Esophagus (tissue), 2 donors: ENCODE data around the gene SMARCA4. TPM values are rescaled to one million over a fixed set of nuclear protein-coding genes. Genes with fewer than 3 reads are reported as not detected.

Experiments used
- H3K27ac ChIP-seq, 2 donors: one replicate each; pipeline ENCODE4 v1.5.1; 2013; ENCODE audit warnings: low read depth in 2 of 2, mild to moderate bottlenecking in 2 of 2, inconsistent platforms in 1 of 2, low read length in 1 of 2, moderate library complexity in 1 of 2
- H3K27me3 ChIP-seq, 2 donors: one replicate each; pipeline ENCODE4 v1.6.1; 2013; ENCODE audit warnings: low read length in 2 of 2, control low read depth in 1 of 2, mild to moderate bottlenecking in 1 of 2; ENCODE audit not compliant: insufficient read depth in 2 of 2, control insufficient read depth in 1 of 2
- H3K36me3 ChIP-seq, 2 donors: one replicate each; pipeline ENCODE4 v1.6.1; 2013; ENCODE audit warnings: low read length in 1 of 2; ENCODE audit not compliant: control insufficient read depth in 2 of 2, insufficient read depth in 2 of 2
- H3K4me1 ChIP-seq, 2 donors: one replicate each; pipeline ENCODE4 v1.6.1; 2013; ENCODE audit warnings: low read length in 1 of 2; ENCODE audit not compliant: control insufficient read depth in 2 of 2, insufficient read depth in 2 of 2
- H3K4me3 ChIP-seq, 2 donors: one replicate each; pipeline ENCODE4 v1.5.1; 2013; ENCODE audit warnings: low read length in 2 of 2, mild to moderate bottlenecking in 2 of 2, low read depth in 1 of 2, moderate library complexity in 1 of 2
- H3K9me3 ChIP-seq, 2 donors: one replicate each; pipeline ENCODE4 v1.6.1; 2013; ENCODE audit warnings: mild to moderate bottlenecking in 2 of 2, low read depth in 1 of 2, low read length in 1 of 2, moderate library complexity in 1 of 2; ENCODE audit not compliant: control insufficient read depth in 2 of 2, insufficient read depth in 1 of 2
- WGBS, 2 donors: extraction: QIAGEN DNeasy Blood & Tissue Kit; methylation state at CpG; one replicate each; pipeline ENCODE4 v1.1.7; 2013; 5-methylcytosine and 5-hydroxymethylcytosine counted together
- polyA plus RNA-seq, 2 donors: library from polyadenylated mRNA; stranded (reverse); fragments of 200-250 nt; gene quantifications; one replicate each; pipeline ENCODE4 v1.2.3, GENCODE V29; 2013
- donor health status: healthy with polysubstance abuse.
- donor health status: Bipolar disorder and iron deficiency.

The SMARCA4 gene
- polyA plus RNA-seq = 100 to 1,000 TPM in 1 of 2 donors, 10 to 100 TPM in 1; 66.8 to 113 TPM

DNA sequence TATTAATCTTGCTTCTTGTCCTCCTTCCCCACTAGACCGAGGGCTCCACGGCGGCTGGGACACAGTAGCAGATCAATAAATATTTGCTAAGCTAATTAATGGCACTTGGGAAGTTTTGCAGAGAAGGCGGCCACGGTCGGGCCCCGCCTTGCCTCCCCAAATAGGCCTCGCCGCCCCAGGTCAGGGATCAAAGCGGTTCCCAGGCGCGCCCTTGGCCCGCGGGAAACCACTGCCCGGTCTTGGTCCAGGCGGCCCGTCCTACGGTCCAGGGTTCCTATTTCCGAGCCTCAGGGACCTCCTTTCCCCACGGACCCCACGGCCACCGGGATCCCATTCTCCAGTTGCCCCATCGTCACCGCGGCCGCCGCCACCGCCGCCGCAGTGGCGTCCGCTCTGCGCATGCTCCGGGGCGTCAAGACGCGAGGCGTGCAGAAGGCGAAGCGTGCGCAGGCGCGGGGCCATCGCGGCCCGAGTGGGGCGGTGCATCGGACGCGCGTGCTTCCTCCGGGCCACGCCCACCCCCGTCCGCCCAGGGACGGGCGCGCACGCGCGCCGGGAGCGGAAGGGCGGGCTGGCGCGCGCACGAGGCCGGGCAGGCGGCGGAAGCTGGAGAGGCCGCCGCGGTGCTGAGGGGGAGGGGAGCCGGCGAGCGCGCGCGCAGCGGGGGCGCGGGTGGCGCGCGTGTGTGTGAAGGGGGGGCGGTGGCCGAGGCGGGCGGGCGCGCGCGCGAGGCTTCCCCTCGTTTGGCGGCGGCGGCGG, at the start of gene SMARCA4:
Gene SMARCA4, plus strand, starts transcription at position 717 of the 759 bp plus-strand sequence. CDS start 23,122 bp downstream, outside the sequence.
- Histone ChIP-seq H3K27me3 (no peaks in the 10 kb centered on the region), H3K4me3 (peak within 1 kb of the TSS; percentile 72 to 83), H3K9me3 (no peaks in the 10 kb centered on the region), H3K36me3 (no peaks in the 10 kb centered on the region), H3K4me1 (peaks cover 3 to 8% of the 10 kb centered on the region in 2 donors), H3K27ac (peak within 1 kb of the TSS; percentile 91 to 95)
- 0% methylated on average over 67 to 100 of the region's 100 CpGs for WGBS, 2 donors

- Histone ChIP-seq H3K4me3 (no peak overlapping the region), H3K4me1 (peaks cover 4 to 17% of the 10 kb centered on the region in 2 donors), H3K27ac (no peak overlapping the region), H3K27me3 (no peaks in the 10 kb centered on the region), H3K36me3 (peaks cover 11 to 48% of the 10 kb centered on the region in 2 donors), H3K9me3 (no peaks in the 10 kb centered on the region)
- WGBS, 2 donors = 90 to 92% methylated on average over 31 of the region's 31 CpGs
Measured at GRCh38 chr19:10911579-10912363, 49.1 kb upstream of the SMARCA4 start.

- 94 to 96% methylated on average over 18 of the region's 18 CpGs for WGBS, 2 donors
- no peaks in the 10 kb centered on the region for H3K9me3 ChIP-seq
- no peaks in the 10 kb centered on the region for H3K27me3 ChIP-seq
- peaks cover 4 to 17% of the 10 kb centered on the region in 2 donors for H3K4me1 ChIP-seq
- peaks cover 11 to 47% of the 10 kb centered on the region in 2 donors for H3K36me3 ChIP-seq
- H3K27ac ChIP-seq = no peak overlapping the region
- H3K4me3 ChIP-seq = no peak overlapping the region
Measured at GRCh38 chr19:10912619-10913018, 48.2 kb upstream of the SMARCA4 start.

- Histone ChIP-seq H3K9me3 (no peaks in the 10 kb centered on the region), H3K27me3 (no peaks in the 10 kb centered on the region), H3K36me3 (peaks cover 6 to 39% of the 10 kb centered on the region in 2 donors), H3K4me3 (no peak overlapping the region), H3K4me1 (peaks cover 4 to 17% of the 10 kb centered on the region in 2 donors), H3K27ac (peak overlapping the region in 1 of 2 donors; percentile 44)
- 94% methylated on average over 21 to 24 of the region's 24 CpGs for WGBS, 2 donors
Measured at GRCh38 chr19:10913716-10914340, 47.0 kb upstream of the SMARCA4 start.

GRCh38 chr19:10915130-10916091, 45.4 kb upstream of the SMARCA4 start:
- H3K27ac ChIP-seq = peak overlapping the region; percentile 75 to 85
- WGBS, 2 donors = 70 to 71% methylated on average over 16 to 19 of the region's 19 CpGs

GRCh38 chr19:10916602-10917001, 44.2 kb upstream of the SMARCA4 start:
- H3K4me3 ChIP-seq = no peak overlapping the region
- 95% methylated on average over 6 of the region's 6 CpGs for WGBS, 2 donors
- H3K27ac ChIP-seq = no peak overlapping the region
- H3K36me3 ChIP-seq = peaks cover 4 to 52% of the 10 kb centered on the region in 2 donors
- peaks cover 4 to 17% of the 10 kb centered on the region in 2 donors for H3K4me1 ChIP-seq
- H3K27me3 ChIP-seq = no peaks in the 10 kb centered on the region
- H3K9me3 ChIP-seq = no peaks in the 10 kb centered on the region

More at GRCh38 chr19:10915130-10916091, 45.4 kb upstream of the SMARCA4 start:
- H3K36me3 ChIP-seq = peaks cover 4 to 46% of the 10 kb centered on the region in 2 donors
- H3K9me3 ChIP-seq = no peaks in the 10 kb centered on the region
- peaks cover 4 to 17% of the 10 kb centered on the region in 2 donors for H3K4me1 ChIP-seq
- no peak overlapping the region for H3K4me3 ChIP-seq
- H3K27me3 ChIP-seq = no peaks in the 10 kb centered on the region

DNA sequence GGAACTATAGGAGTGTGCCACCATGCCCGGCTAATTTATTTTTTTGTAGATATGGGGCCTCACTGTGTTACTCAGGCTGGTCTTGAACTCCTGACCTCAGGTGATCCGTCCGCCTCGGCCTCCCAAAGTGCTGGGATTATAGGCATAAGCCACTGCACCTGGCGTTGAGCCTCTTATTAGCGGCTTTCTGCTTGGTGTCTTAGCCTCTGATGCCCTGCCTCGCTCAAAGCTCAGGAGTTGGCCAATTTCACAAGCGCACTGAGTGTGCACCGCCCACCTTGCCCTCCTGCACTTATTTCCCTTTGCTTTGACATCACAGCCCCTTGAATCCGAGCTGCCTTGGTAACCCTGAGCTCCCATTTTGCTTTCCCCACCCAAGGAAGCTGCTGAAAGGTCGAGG, 42.5 kb upstream of the SMARCA4 start:
- Histone ChIP-seq H3K27ac (no peak overlapping the region), H3K27me3 (no peaks in the 10 kb centered on the region), H3K4me1 (peaks cover 4 to 17% of the 10 kb centered on the region in 2 donors), H3K4me3 (no peak overlapping the region), H3K9me3 (no peaks in the 10 kb centered on the region), H3K36me3 (peaks cover 0 to 50% of the 10 kb centered on the region in 2 donors)
- WGBS, 2 donors = 82 to 86% methylated on average over 11 of the region's 11 CpGs

DNA sequence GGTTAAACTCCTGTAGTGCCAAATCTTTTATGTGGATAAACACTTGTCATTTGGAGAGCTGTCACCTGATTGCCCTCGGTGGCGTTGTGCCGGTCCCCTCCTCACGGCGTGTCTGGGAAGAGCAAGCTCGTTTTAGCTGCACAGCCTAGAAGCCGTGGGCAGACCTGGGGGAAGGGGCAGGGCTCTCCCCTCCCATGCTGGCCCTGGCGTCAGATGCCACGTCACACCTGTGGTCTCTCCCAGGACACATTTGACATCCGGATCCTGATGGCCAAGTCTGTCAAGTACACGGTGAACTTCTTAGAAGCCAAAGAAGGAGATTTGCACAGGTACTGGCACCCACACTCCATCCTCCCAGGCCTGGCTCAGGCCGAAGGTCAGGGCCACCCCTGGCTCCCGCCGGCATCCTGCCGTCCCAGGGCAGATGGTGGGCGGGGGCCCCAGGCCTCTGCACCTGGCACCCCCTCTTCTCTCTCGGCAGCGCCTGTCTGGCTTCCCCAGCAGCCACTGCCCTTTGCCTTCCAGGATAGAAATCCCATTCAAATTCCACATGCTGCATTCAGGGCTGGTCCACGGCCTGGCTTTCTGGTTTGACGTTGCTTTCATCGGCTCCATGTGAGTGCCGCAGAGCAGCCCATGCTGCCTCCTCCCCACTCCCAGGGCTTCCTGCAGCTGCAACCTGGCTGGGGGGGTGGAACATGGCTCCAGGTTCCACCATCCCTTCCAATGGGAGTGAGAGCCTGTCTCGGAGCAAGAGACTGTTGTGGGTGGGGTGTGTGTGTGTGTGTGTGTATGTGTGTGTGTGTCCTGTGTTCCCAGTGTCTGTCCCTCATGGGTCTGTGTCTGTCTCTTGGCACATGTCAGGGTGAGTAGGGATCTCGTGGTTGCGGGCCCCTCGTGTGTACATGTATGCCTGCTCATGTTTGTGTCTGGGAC, 41.2 kb upstream of the SMARCA4 start:
- peaks cover 4 to 17% of the 10 kb centered on the region in 2 donors for H3K4me1 ChIP-seq
- H3K36me3 ChIP-seq = peaks cover 4 to 56% of the 10 kb centered on the region in 2 donors
- WGBS, 2 donors = 71 to 77% methylated on average over 26 of the region's 26 CpGs
- no peaks in the 10 kb centered on the region for H3K27me3 ChIP-seq
- H3K9me3 ChIP-seq = no peaks in the 10 kb centered on the region
- no peak overlapping the region for H3K4me3 ChIP-seq
- H3K27ac ChIP-seq = no peak overlapping the region
